ENCODE results near the gene CD1C.
A peak's percentile ranks its signal among the peaks of the same experiment; 100 is the strongest.
"Not testable (repeated sequence)": the region's sequence is repeated elsewhere in the genome, so short reads cannot be mapped to it uniquely, and the experiment has no call there.

CD1C gene

DNA sequence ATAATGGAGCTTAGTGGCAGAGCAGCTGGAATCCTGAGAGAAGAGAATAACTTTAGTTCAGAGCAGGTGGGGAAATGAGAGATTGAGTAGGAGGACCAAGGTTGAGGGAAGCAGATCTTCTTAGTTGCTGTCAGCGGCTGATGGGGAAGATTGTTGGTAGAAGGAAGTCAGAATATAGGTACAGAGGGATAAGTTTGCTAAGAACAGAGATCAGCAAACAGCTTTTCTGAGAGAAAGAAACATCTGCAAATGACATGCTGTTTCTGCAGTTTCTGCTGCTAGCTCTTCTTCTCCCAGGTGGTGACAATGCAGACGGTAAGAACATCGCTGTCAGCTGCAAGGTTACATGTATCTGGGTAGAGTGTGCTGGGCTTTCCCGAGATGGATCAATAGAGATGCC lies at the start of gene CD1C:
CD1C (plus strand) TSS at position 113 of the 400 bp plus-strand sequence; CDS start at position 255, 142 bp downstream.
- DNase-seq, result no peak

DNA sequence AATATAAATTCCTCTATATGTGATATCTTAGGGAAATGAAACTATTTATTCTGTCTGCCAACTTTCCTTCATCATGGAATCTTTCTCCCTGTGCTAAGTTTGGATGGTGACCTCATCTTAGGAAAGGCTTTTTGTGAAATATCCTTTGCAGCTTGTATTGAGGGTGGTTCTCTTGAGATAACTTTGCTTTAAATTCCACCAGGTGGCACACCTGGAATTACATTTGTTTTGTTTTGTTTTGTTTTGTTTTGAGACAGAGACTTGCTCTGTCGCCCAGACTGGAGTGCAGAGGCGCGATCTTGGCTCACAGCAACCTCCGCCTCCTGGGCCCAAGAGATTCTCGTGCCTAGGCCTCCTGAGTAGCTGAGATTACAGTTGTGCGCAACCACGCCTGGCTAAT lies 43.1 kb upstream of the CD1C start:
- DNase-seq, result peak; percentile 40

DNA sequence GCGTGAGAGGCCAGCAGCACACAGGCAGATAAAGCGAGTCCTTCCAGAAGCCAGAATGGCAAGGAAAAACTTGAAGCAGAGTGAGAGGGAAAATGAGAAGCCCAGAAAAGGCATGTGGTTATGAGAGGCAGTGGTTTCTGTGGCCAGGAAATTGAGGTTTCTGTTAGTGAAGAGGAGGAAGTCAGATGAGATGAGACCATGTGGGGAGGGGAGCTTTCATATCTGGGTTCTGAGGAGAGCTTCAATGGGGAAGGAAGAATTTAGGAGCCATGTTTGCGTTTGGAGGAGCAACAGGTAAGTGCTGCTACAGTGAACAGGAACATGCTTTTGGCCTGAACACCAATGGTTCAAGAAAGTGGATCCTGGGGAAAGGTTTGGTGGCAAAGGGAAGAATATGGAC lies 41.6 kb upstream of the CD1C start:
- DNase-seq, result peak; percentile 89

DNA sequence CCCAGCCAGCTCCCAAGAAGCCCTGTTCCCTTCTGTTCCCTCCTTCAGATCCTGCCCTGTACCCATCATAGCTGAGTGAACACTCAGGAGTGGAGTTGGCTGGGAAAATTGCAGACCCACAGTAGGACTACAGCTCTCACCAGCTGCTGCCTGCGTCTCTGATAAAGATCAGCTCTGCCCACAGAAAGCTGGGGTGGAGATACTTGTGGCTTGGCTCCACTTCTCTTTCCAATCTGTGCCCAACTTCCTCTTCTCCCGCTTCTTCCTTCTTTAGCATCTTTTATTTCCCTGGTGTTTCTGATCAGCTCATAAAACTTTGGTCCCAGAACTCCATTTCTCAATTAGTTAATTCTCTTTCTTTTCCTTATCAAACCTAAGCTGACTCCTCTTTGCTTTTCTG lies 41.0 kb upstream of the CD1C start:
- peak; percentile 80 for DNase-seq

DNA sequence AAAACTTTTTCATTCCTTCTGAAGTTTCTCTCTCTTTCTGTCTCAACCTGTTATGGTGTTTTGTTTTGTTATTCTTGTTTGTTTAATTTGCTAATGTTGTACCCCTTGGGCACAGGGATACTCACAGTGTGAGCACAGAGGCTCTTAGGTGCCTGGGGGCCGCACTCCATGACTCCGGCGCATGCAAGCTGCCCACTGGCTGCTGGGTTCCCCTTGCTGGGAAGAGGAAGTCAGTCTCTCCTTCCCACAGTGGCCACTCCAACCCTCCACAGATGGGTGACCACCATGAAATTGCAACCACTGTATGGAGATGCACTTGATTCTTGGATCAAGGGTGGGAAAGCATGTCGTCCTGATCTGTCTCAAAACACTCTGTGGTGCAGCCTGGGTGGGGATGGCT lies 40.1 kb upstream of the CD1C start:
- peak; percentile 51 for DNase-seq

DNA sequence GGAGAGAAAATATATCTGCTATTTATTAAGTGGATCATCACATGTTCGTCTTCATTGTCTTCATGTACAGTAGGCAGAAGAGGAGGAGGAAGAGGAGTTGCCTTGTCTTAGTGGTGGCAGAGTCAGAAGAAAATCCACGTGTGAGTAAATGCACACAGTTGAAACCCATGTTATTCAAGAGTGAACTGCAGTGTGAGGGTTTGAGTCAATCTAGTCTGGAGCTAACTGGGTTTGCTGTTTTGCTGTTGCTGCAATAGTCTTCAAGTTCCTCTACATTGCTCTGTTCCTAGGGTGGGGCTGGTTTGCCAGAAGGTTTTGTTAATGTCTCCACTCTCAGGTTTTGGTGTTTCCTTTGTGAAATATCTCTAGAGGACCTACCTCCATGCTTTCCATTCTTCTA lies 38.6 kb upstream of the CD1C start:
- peak; percentile 75 for DNase-seq

DNA sequence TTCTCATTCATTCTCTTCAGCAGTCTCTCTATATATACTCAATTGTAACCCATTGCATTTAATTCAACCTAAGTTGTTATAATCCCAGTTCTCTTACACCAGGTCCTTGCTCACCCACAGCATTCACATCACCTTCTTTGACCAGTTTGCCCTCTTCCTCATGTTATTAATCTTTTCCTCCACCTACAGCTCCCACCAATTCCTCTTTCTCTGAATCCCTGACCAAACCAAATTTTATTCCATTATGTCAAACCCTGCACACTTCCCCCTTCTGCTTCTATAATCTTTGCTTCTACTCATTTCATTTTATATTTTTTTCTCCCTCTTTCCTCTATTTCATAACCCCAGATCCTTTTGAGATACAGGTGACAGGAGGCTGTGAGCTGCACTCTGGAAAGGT lies 34.1 kb upstream of the CD1C start:
- peak; percentile 47 for DNase-seq

DNA sequence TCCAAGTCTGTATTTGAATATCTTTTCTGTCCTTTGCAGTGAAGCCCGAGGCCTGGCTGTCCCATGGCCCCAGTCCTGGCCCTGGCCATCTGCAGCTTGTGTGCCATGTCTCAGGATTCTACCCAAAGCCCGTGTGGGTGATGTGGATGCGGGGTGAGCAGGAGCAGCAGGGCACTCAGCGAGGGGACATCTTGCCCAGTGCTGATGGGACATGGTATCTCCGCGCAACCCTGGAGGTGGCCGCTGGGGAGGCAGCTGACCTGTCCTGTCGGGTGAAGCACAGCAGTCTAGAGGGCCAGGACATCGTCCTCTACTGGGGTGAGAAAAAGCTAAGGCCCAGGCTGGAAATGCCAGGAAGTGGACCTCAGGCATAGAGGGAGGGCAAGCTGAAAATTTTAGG lies 33.0 kb upstream of the CD1C start:
- DNase-seq, result not testable (repeated sequence)

DNA sequence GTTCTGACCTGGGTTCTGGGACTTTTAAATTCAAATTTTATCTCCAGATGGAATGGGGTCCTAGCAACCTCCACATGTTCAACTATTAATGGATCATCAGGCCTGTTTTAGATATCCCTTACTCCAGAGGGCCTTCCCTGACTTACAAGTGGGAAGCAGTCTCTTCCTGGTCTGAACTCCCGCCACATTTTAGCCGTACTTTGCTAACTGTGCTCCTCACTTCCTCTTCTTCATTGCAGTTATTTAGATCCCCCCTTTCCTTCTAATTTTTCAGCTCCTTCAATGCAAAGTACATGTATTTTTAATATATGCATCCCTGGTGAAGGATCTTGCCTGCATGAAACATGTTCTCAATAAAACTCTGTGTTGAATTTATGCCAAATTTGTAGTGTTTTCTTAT lies 31.8 kb upstream of the CD1C start:
- DNase-seq, result peak; percentile 27

DNA sequence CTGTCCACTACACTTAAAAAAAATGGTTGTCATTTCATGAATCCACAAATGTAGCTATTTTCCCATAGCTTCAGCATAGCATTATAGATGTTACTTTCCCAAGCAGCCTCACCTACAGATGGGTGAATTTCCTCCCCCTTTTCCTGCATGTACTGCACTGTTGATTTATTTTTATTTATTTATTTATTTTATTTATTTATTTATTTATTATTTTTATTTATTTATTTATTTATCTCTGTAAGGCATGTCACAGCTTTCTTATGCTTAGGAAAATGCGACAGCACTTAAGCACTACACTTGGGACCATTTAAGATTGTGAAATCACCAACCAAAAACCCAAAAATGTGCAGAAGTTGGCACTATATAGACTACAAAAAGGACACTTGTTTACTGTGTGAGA lies 30.6 kb upstream of the CD1C start:
- DNase-seq, result no peak

DNA sequence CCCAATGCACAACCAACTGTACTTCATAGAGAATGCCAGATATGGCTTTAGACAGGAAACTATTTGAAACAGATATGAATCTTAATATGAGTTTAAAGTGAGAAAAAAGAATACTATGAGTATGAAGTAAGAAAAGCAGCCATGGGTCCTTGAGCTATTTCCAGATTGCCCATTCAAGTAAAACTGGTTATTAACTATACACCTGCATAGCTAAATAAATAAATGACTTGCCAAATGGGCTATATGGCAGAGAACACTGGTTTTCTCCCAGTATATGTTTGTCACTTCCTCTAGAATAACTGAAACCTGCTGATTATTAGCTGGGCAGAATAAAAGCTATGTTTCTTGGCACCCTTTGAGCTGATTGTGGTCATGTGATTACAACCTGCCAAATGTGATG lies 17.0 kb upstream of the CD1C start:
- no peak for DNase-seq

DNA sequence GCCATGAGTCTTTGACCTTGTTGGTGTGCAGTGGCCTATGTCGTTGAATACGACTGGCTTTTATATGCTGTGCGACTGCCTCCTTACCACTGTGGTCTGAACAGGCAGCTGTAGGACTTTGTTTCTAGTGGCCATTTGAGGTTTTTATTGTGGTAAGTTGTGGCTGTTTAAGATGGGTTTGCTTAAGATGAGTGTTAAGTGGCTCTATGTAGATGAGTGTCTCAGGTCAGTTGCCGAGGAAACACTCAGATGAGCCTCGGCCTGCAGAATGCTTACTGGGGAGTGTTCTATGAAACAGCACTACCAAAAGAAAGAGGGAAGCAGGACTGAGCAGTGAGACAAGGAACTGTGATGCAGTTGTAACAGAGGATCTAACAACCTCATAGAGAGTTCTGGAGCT lies 14.9 kb upstream of the CD1C start:
- no peak for DNase-seq

DNA sequence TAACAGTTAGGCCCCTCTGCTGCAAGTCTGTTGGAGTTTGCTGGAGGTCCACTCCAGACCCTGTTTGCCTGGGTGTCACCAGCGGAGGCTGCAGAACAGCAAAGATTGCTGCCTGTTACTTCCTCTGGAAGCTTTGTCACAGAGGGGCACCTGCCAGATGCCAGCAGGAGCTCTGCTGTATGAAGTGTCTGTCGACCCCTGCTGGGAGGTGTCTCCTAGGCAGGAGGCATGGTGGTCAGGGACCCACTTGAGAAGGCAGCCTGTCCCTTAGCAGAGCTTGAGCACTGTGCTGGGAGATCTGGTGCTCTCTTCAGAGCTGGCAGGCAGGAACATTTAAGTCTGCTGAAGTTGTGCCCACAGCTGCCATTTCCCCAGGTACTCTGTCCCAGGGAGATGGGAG lies 7.3 kb upstream of the CD1C start:
- DNase-seq, result not testable (repeated sequence)

DNA sequence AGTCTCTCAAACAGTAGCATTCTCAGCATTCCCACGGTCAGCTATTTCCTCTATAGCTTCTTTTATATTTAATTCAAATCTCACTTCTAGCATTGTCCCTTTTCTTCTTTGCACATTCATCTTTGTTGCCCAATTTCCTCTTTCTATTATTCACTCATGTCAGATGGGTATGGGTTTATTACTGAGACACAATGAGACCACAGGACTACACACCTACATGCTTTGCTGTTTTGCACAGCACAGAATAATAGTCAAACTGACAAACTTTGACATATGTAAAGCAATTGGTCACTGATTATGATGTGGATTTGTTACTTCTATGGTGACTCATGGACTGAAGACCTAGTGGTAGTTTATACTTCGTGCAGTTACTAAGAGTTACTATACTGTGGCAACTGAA lies 5.8 kb upstream of the CD1C start:
- DNase-seq, result peak; percentile 94

DNA sequence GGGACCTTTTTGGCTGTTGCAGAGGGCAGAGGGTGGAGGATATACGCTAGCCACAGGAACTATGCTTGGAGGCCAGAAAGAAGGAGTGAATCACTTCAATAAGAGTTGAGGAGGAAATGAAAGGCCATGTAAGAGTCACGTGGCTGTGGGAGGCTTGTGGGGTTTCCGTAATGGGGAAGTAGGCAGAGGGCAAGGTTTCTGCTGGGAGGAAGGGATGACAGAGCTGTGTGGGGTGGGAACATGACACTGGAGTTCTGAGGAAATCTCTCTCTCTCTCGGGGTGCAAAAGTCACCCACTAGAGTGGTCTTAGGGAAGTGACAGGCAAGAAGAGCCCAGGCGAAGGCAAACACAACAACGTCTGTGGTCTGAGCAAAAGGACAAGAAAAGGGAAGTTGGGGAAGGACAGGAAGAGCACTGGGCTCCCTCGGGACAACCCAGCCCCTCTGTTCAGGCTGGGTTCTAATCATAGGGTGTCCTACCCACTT lies 3.9 kb upstream of the CD1C start:
- DNase-seq, result peak; percentile 99

DNA sequence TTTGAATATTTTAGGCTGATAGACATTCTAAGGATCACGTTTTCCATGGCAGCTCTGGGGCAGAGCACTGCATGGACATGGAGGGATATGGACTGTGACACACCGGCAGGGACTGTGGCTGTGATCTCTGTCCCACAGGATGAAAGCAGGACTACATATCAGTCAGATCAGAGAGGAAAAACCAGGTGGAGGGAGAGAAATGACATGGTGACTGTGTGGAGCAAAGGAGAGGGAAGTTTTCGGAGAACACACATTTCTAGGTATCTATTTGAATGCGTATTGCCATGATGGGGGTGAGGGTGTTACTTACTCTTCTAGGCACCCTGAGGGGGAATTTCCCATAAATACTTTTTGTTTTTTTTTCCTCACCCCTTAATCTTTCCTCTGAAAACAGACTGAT lies 3.2 kb upstream of the CD1C start:
- DNase-seq, result no peak

DNA sequence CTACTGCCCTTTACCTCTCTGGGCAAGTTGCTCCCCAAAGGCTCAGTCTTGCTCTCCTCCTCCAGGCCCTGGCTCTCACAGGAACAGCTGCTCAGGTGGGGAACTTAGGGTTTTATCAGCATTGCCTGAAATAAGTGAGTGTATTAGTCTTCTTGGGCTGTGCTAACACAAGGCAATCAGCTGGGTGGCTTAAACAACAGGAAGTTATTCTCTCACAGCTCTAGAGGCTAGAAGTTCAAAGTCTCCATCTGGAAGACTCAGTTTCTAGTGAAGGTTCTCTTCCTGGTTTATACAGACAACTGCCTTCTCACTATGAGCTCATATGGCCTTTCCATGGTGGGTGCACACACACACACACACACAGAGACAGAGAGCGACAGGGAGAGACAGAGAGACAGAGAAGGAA lies 2.8 kb upstream of the CD1C start:
- peak; percentile 54 for DNase-seq

DNA sequence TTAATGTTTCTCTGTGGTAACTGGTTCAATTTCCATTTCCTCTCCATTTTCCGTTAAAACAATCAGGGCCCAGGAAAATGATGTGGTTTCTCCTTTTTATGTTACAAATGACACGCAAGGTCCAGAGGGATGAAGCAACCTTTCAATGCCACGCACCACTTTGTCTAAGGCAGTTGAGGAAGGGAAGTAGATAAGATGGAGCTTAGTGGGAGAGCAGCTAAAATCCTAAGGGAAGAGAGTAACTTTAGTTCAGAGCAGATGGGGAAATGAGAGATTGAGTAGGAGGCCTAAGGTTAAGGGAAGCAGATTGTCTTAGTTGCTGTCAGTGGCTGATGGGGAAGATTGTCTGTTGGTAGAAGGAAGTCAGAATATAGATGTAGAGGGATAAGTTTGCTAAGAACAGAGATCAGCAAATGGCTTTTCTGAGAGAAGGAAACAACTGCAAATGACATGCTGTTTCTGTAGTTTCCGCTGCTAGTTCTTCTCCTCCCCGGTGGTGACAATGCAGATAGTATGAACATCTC lies 660 bp downstream of the CD1C start:
- DNase-seq, result peak; percentile 70

DNA sequence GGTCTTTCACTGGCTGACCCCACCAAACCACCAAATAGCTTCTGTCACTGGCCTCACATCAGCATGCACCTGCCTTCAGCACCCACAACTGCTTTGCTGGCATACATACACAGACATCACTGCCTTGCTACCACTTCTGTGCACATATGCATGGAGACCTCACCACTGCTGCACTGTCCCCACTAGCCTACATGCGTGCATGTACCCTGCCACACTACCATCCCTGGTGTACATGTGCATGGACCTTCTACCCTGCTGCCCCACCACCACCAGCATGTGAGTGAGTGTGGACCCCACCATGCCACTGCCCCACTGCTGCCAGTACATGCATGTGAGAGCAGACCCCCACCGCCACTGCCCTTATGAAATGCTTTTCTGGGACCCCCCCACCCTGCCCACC lies 6.1 kb downstream of the CD1C start:
- no peak for DNase-seq

DNA sequence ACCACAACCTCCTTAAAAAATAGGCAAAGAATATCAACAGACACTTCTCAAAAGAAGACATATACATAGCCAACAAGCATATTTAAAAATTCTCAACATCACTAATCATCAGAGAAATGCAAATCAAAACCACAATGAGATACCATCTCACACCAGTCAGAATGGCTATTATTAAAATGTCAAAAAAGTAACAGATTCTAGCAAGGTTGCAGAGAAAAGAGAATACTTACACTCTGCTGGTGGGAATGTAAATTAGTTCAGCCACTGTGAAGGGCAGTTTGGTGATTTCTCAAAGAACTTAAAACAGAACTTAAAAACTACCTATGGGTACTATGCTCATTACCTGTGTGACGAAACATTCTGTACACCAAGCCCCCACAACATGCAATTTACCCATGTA lies 20.9 kb downstream of the CD1C start:
- DNase-seq, result no peak

DNA sequence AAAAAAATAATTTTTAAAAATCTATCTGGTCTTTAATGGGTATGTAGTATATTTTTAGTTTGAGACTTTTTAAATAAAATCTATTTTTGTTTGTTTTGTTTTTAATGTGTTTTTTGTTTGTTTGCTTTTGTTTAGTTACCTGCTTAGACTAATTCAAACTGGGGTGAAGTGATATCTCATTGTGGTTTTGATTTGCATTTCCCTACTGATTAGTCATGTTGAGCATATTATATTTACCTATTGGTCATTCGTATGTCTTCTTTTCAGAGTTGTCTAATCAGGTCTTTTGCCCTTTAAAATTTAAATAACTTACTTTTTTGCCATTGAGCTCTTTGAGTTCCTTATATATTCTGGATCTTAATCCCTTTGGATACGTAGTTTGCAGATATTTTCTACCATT lies 21.3 kb downstream of the CD1C start:
- DNase-seq, result no peak

DNA sequence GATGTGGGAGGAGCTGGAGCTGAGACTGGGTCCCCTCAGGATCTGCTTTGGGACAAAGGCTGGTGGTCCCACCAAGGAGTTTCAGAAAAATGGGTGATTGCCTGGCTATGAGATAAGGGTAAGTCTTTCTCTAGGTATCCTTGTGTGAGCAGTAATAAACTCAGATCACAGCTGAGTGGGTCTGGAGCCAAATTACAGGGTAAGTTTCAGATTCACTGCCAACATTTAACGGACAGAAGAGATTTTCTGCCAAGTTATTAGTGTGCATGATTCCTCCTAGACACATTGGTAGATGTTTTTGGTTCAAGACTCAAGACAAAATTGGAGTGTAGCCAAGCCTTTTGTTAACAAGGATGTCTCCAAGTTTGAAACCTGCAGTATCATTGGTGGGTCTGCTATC lies 34.1 kb downstream of the CD1C start:
- DNase-seq, result no peak

DNA sequence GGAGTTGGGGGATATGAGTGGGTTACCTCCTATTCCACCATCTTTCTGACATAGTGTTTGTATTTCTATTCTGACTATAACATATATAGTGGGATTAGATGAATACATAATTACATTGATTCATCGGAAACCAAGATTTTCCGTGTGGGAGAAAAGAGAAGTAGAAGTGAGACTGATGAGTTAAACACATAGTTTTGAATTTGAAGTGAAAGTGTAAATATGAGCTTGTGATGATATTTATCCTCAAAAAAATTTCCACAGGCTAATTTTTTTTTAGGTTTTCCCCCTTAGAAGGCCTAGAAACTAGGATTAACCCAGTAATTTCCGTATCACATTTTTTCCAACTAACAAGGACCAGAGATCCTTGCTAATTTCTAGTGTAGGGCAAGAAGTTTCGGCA lies 34.7 kb downstream of the CD1C start:
- DNase-seq, result peak; percentile 88

DNA sequence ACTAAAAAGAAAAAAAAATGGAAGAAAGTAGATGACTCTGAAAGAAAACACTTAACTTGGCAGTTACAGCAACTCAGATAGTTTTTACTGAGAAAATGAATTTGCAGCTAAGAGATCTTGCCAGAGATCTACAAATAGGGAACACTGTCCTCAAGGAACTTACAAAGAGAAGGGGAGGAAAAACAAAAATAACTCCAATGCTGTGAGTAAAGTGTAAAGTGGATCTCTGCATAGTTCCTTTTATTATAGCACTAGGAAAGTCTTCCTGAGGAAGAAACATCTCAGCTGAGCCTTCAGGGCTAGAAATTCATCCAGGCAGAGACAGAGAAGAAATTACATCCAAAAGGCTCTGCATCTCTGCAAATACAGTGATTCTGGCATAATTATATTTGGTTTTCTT lies 37.8 kb downstream of the CD1C start:
- DNase-seq, result no peak

DNA sequence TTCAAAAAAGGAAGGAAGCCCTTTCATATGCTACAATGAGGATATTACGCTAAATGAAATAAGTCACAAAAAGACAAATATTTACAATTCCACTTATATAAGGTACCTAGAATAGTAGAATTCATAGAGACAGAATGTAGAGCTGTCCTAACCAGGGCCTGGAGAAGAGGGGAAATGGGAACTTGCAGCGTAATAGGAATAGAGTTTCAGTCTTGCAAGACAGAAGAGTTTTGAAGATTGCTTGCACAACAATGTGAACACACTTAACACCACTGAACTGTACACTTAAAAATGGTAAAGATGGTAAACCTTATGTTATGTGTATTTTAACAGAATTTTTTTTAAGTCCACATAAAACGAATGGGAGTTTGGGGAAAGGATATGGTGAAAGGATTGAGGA lies 38.7 kb downstream of the CD1C start:
- peak; percentile 82 for DNase-seq

DNA sequence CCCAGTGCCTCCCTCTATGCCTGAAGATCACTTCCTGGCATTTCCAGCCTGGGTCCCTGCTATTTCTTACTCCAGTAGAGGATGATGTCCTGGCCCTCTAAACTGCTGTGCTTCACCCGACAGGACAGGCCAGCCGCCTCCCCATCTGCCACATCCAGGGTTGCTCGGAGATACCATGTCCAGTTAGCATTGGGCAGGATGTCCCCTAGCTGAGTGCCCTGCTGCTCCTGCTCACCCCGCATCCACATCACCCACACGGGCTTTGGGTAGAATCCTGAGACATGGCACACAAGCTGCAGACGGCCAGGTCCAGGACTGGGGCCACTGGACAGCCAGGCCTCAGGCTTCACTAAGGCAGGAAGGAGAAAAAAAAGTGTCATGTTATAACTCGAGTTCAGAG lies 39.6 kb downstream of the CD1C start:
- no peak for DNase-seq

All from inflammatory macrophage treated with lipopolysaccharide for 4 hours (primary cell).